NB4 (cell line): ENCODE data around the gene GATAD1.
"Not testable (repeated sequence)": the region's sequence is repeated elsewhere in the genome, so short reads cannot be mapped to it uniquely, and the experiment has no call there.

ENCODE experiments used
- CTCF ChIP-seq: IDR thresholded peaks from one replicate; pipeline ENCODE4 v1.5.1; 2012; ENCODE audit warnings: low read depth, low read length
- MYC ChIP-seq: IDR thresholded peaks from 2 replicates; pipeline ENCODE4 v1.6.1; 2011; ENCODE audit warnings: low read depth, low read length
- POLR2A ChIP-seq: IDR thresholded peaks from 2 replicates; pipeline ENCODE4 v1.6.1; 2011; ENCODE audit warnings: mild to moderate bottlenecking; ENCODE audit not compliant: insufficient read length; ENCODE audit errors: extremely low read depth

- TF ChIP-seq CTCF, POLR2A, MYC: not testable (repeated sequence)
These were observed 26.7 kb downstream of the GATAD1 start for GRCh38 chr7:92473989-92474388.
